OCI-LY1 (cell line): ENCODE results near the gene HOXA2.

Experiments
- CTCF ChIP-seq: fragments of 200-600 bp; sonication (generic), shearing (Covaris generic); IDR thresholded peaks from 2 replicates; pipeline ENCODE4 v1.5.1; 2017; ENCODE audit warnings: mild to moderate bottlenecking, antibody characterized with exemption, low read length, moderate library complexity, mixed read lengths
- EZH2 ChIP-seq: fragments of 200-600 bp; sonication (generic), shearing (Covaris generic); IDR thresholded peaks from 2 replicates; pipeline ENCODE4 v1.8.0; 2017; ENCODE audit warnings: borderline replicate concordance, mixed run types, mild to moderate bottlenecking, antibody characterized with exemption, low read length, moderate library complexity, mixed read lengths

GRCh38 chr7:27095050-27095896, 7.2 kb downstream of the HOXA2 start:
- no peak for TF ChIP-seq CTCF
- no peak for TF ChIP-seq EZH2
